Neutrophil (primary cell): ENCODE results near the gene ABLIM1.

ENCODE experiments used
- H3K27ac ChIP-seq: fragments of 200-600 bp; sonication (generic); 2 replicates; pipeline ENCODE4 v1.5.1; 2016; ENCODE audit warnings: mild to moderate bottlenecking, moderate library complexity
- H3K27me3 ChIP-seq: fragments of 200-600 bp; sonication (generic); 2 replicates; pipeline ENCODE4 v1.6.0; 2016; ENCODE audit warnings: mild to moderate bottlenecking
- H3K36me3 ChIP-seq: fragments of 200-600 bp; sonication (generic); 2 replicates; pipeline ENCODE4 v1.5.1; 2017
- H3K4me1 ChIP-seq, 2 experiments: fragments of 200-600 bp in 1 of 2; sonication (generic) in 1 of 2; 1 replicate in 1 of 2; 2 replicates in 1 of 2; pipeline versions ENCODE4 v1.5.1 to v1.6.1; 2013 to 2016; ENCODE audit warnings: low read depth in 1 of 2, low read length in 1 of 2, mild to moderate bottlenecking in 1 of 2, moderate library complexity in 1 of 2; ENCODE audit not compliant: control insufficient read depth in 1 of 2, insufficient read depth in 1 of 2
- H3K4me3 ChIP-seq, 2 experiments: fragments of 200-600 bp in 1 of 2; sonication (generic) in 1 of 2; 1 replicate in 1 of 2; 2 replicates in 1 of 2; pipeline ENCODE4 v1.5.1; 2013 to 2016; ENCODE audit warnings: low read depth in 1 of 2, low read length in 1 of 2, mild to moderate bottlenecking in 1 of 2, moderate library complexity in 1 of 2
- H3K9me3 ChIP-seq: fragments of 200-600 bp; sonication (generic); 2 replicates; pipeline ENCODE4 v1.5.1; 2016
- TF ChIP-seq, protein P1 (sequence below): fragments of 200-600 bp; sonication (generic); IDR thresholded peaks from 2 replicates; pipeline ENCODE4 v1.5.1; 2016; ENCODE audit warnings: antibody characterized with exemption

Gene ABLIM1

DNA sequence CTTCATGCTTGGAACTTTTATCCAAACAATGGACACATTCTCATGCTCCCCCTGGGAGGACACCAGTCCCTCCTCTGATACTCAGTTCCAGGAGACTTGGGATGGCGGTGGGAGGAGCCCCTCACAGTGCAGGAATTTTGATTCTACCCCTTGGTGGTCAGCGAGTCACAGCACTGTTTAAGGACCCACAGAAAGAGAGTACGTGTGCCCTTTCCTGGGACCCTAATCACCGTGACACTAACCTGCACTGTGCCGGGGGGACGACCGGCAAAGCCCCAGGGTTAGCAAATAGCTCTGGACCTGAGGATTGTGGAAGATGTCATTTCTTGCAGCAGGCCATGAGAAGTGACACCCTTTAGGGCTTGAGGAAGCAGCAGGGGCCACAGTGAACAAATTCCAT lies 264.2 kb downstream of the ABLIM1 start:
- Histone ChIP-seq H3K4me1 (no peaks in the 10 kb centered on the region), H3K27me3 (peaks cover 52% of the 10 kb centered on the region)

DNA sequence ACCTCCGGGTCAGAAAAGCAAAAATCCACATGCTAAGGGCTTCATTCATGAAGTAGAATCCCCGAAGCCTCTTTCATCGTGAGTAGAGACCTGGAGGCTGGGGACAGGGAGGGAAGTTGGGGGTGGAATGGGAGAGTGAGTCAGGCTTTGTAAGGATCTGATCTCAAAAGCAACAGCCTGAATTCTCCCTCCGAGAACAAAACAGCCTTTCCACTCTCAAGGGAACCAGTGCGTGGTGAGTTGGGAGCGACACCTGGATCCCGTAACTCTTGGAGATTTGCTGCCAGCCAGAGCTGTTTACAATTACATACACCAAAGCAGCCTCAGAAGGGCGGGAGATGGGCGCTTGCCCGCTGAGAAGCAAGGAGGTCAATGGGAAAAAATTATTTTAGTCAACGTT lies 264.6 kb downstream of the ABLIM1 start:
- Histone ChIP-seq H3K4me1 (no peaks in the 10 kb centered on the region), H3K4me3 (no peak overlapping the region), H3K36me3 (no peaks in the 10 kb centered on the region), H3K27me3 (peaks cover 48% of the 10 kb centered on the region), H3K9me3 (no peaks in the 10 kb centered on the region), H3K27ac (no peak overlapping the region)
- TF ChIP-seq, protein P1, sequence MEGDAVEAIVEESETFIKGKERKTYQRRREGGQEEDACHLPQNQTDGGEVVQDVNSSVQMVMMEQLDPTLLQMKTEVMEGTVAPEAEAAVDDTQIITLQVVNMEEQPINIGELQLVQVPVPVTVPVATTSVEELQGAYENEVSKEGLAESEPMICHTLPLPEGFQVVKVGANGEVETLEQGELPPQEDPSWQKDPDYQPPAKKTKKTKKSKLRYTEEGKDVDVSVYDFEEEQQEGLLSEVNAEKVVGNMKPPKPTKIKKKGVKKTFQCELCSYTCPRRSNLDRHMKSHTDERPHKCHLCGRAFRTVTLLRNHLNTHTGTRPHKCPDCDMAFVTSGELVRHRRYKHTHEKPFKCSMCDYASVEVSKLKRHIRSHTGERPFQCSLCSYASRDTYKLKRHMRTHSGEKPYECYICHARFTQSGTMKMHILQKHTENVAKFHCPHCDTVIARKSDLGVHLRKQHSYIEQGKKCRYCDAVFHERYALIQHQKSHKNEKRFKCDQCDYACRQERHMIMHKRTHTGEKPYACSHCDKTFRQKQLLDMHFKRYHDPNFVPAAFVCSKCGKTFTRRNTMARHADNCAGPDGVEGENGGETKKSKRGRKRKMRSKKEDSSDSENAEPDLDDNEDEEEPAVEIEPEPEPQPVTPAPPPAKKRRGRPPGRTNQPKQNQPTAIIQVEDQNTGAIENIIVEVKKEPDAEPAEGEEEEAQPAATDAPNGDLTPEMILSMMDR: no peak

More for the DNA sequence above, 264.2 kb downstream of the ABLIM1 start:
- no peaks in the 10 kb centered on the region for H3K9me3 ChIP-seq
- H3K4me3 ChIP-seq: no peak overlapping the region
- TF ChIP-seq, protein P1: no peak
- H3K27ac ChIP-seq: no peak overlapping the region
- no peaks in the 10 kb centered on the region for H3K36me3 ChIP-seq

DNA sequence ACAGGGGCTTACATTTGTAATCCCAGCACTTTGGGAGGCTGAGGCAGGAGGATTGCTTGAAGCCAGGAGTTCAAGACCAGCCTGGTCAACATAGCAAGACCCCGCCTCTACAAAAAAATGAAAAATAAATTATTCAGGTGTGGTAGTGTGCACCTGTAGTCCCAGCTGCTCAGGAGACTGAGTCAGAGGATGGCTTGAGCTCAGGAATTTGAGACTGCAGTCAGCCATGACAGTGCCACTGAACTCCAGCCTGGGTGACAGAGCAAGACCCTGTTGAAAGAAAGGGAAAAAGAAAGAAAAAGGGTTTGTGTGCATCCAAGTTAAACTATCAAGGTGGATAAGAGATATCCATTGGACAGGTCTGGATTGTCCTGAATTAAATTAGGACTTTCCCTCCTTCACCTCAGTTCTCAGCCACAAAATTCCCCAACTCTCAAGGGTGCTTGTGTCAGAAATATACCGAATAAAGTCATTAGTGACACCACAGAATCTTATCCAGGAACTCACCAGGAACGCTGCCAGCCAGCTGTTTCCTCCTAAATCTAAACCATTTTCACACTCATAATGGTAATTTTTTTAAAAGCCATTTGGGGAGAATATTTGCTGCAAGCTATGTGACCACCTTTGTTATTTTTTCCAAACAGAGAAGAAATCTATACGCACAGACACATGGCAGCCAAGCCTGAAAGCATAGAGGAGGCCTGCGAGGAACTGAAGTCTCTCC lies 265.8 kb downstream of the ABLIM1 start:
- no peaks in the 10 kb centered on the region for H3K4me1 ChIP-seq
- TF ChIP-seq, protein P1: no peak

DNA sequence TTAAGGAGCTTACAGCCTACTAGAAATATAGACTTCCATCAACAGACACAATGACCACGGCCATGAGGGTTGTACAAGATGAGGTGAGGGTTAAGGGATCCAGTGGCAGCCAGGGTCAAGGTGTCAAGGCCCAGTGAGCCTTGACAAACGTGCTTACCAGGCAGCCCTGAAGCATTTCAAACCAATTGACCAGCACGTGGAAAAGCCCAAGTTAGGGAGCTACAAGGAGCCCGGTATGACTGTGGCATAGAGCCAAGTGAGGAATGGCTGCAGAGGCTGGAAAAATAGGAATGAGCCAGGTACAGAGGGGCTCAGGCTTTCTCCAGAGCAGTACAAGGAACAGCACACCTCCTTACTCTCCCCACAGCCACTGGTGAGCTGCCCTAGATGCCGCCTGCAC lies 266.5 kb downstream of the ABLIM1 start:
- Histone ChIP-seq H3K9me3 (no peaks in the 10 kb centered on the region), H3K4me1 (no peaks in the 10 kb centered on the region), H3K27me3 (peaks cover 46% of the 10 kb centered on the region), H3K4me3 (no peak overlapping the region), H3K27ac (no peak overlapping the region), H3K36me3 (no peaks in the 10 kb centered on the region)
- TF ChIP-seq, protein P1: no peak

More for the DNA sequence above, 265.8 kb downstream of the ABLIM1 start:
- no peaks in the 10 kb centered on the region for H3K36me3 ChIP-seq
- H3K9me3 ChIP-seq: no peaks in the 10 kb centered on the region
- H3K27me3 ChIP-seq: peaks cover 45% of the 10 kb centered on the region
- H3K27ac ChIP-seq: no peak overlapping the region
- H3K4me3 ChIP-seq: no peak overlapping the region

DNA sequence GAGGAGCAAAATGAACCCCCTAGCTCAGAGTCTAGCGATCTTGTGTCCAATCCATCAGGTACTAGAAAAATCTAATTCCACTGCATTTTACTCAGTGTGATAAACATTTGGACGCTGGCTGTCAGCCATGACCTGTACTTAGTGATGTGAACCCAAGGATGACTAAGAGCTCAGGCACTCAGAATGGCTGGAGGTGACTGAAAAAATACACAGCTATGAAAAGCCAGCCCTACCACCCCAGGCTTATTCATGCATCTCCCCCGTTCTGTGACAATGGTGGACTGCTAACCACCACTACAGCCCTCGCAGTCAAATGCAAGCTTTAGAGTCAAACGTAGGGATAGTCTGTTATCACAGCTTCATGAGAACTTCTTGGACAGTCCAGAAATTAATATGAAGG lies 268.6 kb downstream of the ABLIM1 start:
- Histone ChIP-seq H3K27ac (no peak overlapping the region), H3K4me1 (no peaks in the 10 kb centered on the region), H3K9me3 (no peaks in the 10 kb centered on the region), H3K27me3 (peaks cover 26% of the 10 kb centered on the region), H3K4me3 (no peak overlapping the region), H3K36me3 (no peaks in the 10 kb centered on the region)
- TF ChIP-seq, protein P1: no peak
